Breast epithelium (tissue), 3 donors: ENCODE measurements around the gene ZNF217.

Source experiments
- CTCF ChIP-seq, 3 donors: fragments of 450-650 bp; IDR thresholded peaks; one replicate each; pipeline ENCODE4 v1.5.1; 2016 to 2017; ENCODE audit warnings: antibody characterized with exemption in 3 of 3, mild to moderate bottlenecking in 3 of 3, moderate library complexity in 3 of 3
- POLR2A ChIP-seq: fragments of 450-650 bp; IDR thresholded peaks from one replicate; pipeline ENCODE4 v1.6.1; 2016; ENCODE audit warnings: antibody characterized with exemption, mild to moderate bottlenecking, moderate library complexity

GRCh38 chr20:53571555-53572286, 21.9 kb downstream of the ZNF217 start:
- TF ChIP-seq CTCF (IDR thresholded peaks at IDR 0.05) (no peak), POLR2A (no peak)
